GM18519 (cell line): ENCODE data around the gene FOXF1.

Experiments used
- ATAC-seq: cut with Tn5 transposase; IDR thresholded peaks from one replicate; pipeline ENCODE4 v1.9.1; 2021; ENCODE audit warnings: mild to moderate bottlenecking, moderate library complexity; ENCODE audit not compliant: unreplicated experiment, low FRiP score

FOXF1 gene

DNA sequence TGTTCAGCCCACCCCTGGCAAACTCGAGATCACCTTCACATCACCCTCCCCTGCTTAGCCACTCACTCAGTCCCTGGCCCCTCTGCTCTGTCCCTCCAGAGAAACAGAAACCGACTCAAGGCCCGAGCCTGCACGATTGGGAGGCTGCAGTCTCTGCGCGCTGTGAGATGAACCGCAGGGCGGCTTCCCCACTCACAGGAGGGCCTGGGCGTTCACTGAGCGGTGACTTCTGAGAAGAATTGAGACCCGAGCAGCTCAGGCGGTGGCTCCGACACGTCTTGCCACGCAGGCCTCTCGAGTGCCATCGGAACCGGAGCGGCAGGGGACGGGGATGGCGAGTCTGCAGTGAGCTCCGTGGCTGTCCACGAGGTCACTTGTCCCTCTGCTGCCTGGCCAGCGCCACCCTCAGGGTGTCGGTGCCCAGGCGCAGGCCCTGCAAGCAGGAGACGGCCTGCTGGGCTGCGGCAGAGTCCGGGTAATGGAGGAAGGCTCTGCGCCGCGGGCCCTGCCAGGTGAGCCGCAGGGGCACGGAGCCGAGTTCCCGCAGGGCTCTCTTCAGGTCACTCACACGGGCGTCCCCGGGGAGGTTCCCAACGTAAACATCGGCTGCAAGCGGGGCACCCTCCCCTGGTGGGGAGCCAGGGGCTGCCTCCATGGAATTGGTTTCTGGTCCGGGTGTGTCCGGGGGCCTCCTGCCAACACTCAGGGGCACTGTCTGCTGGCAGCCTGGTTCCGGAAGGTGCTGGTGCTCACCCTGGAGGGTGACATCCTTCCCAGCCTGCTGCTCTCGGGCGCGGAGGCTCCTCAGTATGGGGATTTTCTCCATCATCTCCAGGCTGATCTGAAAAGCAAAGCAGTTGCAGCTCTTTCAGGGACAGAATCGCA, 21.6 kb downstream of the FOXF1 start:
- no peak for ATAC-seq

DNA sequence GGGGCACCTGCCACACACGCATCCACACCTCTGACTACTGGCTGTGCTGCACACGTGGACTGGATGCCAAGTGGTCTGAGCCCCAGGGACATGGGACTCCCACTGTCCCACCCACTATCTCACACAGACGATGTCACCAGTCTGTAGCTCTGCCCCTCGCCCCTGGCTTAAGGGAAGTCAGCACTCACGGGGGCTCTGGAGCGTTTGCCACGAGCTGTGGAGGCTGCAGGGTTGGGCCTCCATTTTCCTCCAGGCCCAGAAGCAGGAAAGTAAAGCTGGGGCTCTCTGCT, 22.1 kb downstream of the FOXF1 start:
- ATAC-seq = no peak

DNA sequence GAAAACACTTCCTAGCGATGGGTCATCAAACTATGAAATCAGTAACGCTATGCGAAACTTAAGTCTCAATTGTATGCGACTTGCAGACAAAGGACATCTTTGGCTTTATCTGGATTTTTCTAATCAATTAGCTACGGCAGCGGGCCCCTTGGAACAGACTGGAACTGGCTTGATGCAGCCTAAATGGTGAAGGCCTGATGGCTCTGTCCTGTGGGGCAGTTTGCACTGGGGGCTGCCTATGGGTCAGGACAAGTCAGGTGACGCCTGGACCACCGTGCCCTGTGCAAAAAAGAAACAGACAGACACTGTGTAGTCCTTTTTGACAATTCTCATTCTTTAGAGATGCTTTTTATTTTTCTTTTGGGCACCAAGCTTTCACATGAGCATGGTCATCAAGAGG, 22.7 kb downstream of the FOXF1 start:
- no peak for ATAC-seq

DNA sequence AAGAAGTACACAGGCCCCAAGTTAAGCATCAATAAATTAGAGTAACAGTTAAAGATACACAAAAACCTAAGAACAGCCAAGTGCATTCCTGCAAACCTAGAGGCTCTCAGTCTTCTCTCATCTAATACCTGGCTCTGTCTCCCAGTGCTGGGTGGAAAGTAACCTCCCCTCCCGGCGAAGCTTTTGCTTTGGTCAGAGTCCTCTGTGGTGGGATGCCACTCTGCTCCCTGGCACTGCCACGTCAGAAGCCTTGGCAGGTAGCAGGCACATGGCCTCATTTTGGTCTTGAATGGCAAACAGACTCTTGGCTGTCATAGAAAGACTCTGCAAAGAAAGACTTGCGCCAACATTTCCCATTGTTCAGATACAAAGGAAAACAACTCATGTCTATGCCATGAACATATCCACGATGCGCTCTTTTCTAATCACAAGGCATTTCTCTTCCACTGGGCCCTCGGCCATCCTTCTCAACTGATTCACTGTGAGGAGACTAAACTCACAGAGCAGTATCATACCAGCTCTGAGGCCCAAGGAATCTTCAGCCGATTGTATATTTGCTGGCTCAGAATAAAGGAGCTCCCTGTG, 23.5 kb downstream of the FOXF1 start:
- ATAC-seq = no peak

DNA sequence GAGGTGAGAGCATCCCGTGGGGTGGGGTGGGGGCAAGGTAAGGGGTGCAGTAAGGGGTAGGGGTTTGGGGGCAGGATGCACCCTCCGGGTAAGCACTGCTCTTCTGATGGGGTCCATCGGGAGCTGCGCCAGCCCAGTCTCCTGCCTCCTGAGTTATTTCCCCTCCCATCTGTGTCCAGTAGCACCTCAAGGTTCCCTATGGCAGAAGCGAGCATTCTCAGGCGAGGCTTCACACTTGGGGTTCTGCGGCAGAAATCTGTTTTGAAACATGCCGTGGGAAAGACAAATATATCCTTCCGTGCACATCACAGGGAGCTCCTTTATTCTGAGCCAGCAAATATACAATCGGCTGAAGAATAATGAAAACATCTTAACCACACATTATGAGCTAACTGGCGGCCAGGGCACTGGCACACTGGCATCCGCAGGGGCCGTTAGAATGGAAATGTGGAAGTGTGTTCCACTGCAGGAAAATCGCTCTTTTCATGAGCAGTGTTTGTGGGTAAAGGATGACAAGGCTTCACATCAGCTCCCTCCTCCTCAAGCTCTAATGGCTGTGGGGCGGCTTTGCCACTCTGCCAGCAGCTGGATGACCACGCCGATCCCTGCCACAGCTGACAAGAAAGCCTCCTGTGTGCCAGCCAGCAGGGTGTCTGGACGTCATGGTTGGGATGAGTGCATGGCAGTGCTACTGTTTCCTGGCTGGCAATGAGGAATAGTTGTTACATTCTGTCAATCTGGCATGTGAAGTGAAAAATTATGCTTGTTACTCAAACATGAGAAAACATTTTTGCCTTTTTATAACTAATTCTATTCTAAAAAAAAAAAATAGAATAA, 24.7 kb downstream of the FOXF1 start:
- no peak for ATAC-seq

DNA sequence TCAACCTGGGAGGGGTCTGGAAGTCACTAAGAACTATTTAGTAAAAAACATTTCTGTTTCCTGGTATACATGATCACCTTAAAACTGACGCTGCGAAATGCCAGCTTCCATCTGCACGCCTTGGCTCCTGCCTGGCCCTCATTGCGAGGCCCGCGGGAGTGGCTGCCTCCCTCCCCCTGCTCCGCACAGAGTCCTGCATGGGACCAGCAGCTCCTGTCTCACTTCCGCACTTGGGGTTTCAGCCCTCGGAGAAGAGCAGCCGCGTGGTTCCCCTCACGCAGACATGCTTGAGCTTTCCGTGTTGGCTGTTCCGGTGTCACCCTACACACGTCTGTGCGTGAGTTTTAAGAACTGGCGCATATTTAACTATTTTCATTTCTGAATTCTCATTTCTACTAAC, 26.3 kb downstream of the FOXF1 start:
- ATAC-seq = no peak

DNA sequence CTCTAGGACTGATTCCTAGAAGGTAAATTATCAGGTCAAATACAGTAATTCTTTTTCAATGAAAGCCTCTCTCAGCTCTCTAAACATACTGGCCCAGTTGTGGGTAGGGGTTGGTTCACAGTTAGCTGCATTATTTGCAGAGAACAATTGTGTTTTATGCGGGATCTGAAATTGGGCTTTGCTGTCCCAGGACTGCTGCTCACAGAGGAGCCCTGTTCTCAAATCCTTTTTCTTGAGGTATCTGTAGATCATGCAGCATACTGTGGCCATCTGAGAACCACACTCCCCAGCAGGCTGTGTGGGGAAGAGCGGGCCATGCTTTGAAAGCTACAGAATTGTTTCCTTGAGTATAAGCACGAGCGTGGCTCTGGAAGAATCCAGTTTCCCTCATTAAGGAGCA, 27.2 kb downstream of the FOXF1 start:
- ATAC-seq = no peak

DNA sequence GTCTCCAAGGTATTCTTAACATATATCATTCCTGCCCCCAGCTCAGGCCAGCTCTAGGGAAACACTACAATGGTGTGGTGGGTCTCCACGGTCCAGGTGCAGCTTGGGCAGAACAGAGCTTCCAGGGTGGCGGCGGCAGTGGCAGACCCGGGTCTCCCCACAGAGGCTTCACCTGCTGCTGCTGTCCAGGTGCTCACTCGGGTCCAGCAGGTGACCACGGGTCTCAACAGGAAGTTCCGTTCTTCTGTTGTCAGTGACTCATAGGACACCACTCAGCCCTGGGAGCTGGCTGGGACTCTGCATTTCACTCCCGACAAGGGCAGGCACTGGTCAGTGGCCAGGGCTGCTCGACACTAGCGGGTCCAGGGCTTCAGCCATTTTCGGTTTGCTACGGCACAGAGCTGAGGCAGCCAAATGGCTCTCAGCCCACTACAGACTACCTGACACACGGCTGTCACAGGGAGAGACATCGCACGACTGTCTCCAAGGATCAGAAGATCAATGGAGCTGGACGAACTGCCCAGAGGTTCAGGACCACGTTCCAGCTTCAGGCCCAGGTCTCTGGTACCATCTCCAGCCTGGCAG, 28.0 kb downstream of the FOXF1 start:
- no peak for ATAC-seq

DNA sequence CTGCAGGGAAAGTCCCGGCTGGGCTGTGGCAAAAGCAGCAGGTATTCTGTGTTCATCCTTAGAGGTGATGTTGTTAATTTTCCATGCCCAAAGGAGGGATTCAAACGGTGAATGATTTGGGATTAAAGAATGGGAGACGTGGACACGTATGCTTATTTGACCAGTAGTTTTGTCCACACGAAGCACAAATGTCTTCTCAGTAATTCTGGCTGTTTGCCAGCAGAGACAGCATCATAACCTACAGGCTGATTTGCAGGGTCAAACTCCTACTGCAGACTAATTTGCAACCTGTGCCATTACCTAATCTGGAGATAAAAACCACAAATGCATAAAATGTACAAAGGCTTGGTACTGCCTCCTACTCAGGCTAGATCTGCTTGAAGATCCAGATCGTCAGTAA, 30.6 kb downstream of the FOXF1 start:
- ATAC-seq = no peak

DNA sequence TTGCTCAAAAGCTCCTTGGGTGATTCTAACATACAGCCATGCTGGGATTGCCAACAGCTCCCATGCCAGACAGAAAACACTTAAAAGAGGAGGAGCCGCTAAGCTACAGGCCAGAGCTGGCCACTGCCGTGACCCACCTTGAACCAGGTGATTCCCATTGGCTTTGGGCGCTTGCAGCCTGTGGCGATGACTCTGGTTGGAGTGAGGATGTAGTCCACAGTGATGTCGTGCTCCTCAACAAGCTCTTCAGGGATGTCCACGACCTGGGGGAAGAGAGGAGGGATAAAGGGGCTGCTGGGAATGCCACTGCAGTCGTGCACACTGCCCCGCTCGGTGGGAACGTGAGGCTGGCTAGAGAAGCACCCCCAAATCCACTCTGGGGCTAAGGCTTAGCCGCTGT, 31.2 kb downstream of the FOXF1 start:
- no peak for ATAC-seq

DNA sequence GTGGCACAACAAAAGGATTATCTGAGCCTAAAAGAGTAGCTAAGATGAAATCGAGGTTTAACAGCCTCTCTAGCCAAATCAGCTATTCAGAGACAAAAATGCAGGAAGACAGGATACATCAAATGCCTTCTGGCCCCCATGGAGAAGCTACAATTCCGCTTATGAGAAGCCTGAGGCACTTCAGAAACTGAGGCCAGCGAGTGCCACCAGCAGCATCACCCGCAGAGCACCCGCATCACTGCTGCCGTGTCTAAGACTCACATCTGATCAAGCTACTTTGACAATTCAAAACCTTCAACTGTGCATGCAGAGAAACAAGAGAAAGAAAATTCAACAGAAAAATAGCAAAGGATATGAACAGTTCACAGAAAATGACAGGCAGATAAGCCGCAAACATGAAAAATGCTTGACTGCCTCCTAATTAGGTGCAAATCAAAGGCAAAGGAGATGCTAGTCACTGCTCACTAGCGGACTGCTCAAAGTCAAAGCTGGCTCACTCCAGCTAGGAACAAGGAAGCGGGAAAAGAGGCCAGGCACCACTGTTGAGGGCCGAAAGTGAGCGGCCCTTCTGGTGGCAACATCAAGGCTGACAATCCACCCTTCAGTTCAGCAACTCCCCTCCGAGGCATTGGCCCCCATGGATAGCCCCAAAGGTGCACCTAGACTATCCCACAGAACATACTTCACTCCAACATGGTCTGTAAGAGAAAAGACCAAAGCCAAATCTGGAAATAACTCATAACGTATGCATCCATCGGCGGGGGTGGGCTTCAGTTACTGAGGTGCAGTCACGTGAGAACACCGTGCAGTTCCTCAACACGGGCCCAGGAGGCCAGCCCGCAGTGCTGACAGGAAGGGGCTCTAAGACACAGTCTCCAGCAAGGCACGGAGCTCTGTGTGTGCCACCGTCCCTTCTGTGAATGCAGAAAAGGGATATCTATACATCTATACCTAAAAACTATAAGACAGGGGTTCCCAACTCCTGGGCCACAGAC, 32.7 kb downstream of the FOXF1 start:
- ATAC-seq = no peak

DNA sequence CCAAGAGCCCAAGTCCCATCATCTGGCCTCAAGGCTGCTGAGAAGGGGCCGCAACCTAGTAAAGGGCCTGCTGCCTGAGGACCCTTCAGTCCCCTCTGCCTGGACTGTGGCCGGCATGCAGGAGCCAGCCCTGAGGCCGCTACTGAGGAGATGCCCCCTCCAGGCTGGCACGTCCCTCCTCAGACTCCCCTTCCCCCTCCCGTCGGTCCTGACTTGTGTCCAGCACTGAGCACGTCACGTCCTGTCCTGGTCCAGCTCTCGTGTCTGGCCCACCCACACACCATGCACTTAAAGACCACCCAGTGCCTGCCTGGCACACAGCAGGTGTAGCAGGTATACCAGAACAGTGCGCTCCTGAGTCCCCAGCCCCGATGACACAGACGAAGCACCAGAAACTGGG, 35.2 kb downstream of the FOXF1 start:
- ATAC-seq = no peak

DNA sequence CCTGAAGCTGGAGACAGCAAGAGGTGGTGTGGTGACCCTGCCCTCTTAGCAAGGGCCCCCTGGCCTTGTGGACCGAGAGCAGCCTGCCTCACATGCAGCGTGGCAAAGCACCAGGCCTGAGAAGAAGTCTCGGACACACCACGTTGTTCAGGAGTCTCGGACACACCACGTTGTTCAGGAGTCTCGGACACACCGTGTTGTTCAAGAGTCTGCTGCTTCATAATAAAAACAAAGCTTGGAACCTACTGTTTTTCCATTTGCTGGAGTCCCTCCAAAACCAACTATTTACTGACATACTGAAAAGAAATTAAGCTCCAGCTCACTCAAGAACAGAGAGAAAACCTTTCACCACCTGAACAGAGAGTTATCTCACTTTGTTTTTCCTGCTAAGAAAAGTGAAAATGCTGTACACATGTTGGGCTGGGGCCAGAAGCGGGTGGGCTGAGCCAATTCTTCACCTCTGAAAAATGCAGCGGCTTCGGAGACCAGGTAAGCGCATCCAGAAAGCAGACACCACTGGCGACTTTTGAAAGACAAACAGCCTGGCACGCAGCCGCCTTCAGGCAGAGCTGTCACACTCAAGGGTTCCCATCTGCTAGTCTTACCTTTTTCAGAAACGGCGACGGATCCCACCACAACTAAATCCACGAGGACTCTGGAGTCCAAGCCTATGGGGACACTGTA, 35.8 kb downstream of the FOXF1 start:
- no peak for ATAC-seq

DNA sequence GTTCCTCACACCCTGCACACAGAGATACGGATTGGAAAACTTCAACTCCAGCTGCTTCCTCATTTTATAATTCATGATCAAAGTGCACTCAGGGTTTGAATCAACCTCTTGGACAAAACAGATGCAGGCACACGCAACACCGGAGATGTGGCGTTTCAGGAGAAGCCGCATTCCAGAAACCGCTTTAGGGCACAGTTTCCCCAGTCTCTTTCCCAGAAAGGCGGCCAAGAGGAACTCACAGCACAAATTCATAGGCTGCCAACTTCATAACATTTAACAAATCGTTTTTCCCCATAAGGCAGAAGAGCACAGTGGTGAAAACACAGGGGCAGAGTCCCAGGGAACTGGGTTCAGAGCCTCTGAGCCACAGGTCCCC, 36.3 kb downstream of the FOXF1 start:
- ATAC-seq = no peak

DNA sequence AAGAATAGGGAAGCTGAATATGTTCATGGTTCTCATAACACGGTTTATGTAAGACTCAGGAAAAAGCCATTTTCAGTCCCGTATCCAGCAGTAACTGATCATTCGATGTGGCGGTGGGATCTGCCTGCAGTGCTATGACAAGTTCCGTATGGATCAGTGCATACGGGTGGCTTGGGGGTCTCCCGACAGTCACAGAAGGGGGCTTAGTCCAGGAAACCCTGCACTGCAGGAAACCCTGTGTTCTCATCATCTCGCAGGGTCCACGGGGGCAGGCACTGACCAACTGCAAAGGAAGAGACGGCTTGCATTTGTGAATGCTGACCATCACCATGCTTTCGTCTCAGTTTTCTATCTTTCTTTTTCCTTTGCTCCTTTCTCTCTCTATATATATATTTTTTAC, 37.0 kb downstream of the FOXF1 start:
- ATAC-seq = no peak

DNA sequence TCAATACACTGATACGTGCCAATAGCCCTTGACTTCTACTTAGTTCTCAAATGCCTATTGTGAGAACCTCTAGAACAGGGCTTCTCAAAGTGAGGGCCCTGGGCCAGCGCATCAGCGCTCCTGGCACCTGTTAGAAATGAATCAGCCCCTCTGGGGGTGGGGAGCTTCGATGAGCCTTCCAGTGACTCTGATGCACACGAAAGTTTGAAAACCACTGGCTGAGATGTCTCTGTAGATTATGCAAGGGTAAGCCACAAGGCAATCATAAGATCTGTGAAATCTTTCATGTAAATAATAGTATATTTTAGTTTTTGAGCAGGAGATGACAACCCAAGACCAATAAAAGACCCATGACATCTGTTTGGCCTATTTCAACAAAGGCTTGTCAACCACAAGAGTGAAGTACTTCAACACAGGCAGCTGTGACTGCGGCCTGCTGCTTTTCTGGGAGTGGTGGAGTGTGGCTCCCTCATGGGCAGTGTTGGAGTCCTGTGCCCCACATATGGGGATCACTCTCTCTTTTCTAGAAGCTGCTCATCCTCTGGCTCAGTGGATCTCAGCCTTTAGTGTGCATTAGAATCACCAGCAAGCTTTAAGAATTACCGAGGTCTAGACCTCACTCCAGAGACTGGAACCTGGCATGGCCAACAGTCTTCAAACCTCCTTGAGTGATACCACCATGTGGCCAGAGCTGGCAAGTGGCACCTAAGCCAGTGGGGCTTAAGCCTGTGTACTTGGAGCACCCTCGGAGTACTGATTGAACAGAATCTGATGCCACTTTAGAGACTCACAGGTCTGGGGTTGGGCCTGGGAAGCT, 39.0 kb downstream of the FOXF1 start:
- no peak for ATAC-seq

DNA sequence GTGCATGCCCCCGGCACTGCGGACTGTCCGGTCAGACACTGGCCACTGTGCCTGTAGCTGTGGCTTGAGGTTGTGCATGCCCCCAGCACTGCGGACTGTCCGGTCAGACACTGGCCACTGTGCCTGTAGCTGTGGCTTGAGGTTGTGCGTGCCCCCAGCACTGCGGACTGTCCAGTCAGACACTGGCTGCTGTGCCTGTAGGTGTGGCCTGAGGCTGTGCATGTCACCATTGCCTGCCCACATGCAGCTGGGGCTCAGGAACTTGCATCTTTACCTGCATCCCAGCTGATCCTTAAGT, 39.5 kb downstream of the FOXF1 start:
- no peak for ATAC-seq

DNA sequence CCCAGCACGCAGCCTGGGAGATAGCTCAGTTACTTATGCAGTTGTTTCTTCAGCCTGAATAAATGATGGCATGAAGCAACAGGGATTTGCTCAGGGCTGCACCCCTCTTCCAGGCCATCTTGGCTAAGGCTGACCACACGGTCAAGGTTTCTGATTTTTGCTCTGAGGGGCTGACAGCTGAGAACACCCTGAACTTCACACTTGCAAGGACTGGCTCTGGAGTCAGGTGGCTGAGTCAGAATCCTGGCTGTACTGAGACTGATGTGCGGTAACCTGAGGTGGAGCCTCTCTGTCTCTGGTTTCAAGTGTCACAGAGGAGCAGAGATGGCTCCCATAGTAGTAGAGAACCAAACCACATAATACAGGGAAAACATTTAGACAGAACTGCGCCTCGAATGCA, 40.0 kb downstream of the FOXF1 start:
- ATAC-seq = no peak

DNA sequence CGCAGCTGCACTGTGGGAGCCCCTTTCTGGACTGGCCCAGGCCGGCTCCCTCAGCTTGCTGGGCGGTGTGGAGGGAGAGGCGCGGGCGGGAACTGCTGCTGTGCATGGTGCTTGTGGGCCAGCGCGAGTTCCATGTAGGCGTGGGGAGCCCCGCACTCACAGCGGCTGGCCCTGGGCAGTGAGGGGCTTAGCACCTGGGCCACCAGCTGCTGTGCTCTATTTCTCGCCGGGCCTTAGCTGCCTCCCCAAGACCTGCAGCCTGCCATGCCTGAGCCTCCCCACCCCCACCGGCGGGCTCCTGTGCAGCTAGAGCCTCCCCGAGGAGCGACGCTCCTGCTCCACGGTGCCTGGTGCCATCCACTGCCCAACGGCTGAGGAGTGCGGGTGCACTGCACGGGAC, 43.0 kb downstream of the FOXF1 start:
- ATAC-seq = no peak
